IPS-NIHi7 (cell line): ENCODE measurements around the gene AMDHD2.
"Not testable (repeated sequence)": the region's sequence is repeated elsewhere in the genome, so short reads cannot be mapped to it uniquely, and the experiment has no call there.

Source experiments
- DNase-seq: peaks from one replicate; pipeline ENCODE4 v3.0.0; 2012; ENCODE audit warnings: mixed read lengths; ENCODE audit errors: extremely low spot score

The AMDHD2 gene

DNA sequence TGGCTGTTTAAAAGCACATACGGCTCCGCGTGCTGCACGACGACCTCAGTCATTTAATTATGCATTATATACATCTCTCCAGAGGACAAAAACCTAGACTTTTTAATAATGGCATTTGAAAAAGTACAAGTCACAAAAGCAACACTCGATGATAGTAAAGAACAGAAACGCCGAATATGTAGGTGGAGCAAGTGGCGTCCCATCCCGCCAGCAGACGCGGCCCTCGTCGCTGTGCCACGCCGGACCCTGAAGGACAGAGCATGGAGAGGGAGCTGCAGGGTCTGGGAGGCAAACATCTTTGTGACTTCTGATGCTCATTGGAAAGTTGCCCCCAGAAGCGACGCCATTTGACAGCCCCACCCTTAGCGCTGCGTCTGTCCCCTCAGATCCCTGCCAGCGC lies 55.7 kb downstream of the AMDHD2 start:
- not testable (repeated sequence) for DNase-seq

DNA sequence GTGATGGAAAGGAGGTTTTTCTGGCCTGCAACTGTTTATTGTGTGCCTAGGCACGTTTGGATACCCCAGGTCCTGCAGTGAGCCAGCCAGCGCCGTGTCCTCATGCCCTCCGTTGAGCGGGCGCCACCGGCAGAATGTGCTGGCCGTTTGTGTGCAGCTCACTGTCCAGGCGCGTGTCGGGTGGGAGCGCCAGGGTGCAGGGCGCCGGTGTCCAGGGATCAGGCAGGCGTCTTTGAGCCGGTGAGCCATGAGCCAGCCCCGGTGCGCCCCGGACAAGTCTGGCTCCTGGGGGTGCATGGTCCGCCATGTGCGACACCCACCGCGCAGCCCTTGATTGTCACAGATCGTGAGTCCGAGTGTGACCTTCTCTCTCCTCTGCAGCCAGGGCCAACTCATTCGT lies 56.9 kb downstream of the AMDHD2 start:
- not testable (repeated sequence) for DNase-seq

DNA sequence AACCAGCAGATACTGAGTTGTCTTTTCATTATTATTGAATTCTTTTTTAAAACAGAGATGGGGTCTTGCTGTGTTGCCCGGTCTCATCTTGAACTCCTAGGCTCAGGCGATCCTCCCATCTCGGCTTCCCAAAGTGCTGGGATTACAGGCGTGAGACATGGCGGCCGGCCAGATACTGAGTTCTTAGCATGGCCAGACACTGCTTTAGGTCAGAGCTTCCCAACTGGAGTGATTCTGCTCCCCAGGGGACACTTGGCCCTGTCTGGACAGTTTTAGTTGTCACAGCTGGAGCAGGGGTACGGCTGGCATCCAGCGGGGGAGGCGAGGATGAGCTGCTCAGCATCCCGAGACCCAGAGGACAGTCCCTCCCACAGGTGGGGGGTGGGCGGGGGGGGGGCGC lies 58.7 kb downstream of the AMDHD2 start:
- not testable (repeated sequence) for DNase-seq

DNA sequence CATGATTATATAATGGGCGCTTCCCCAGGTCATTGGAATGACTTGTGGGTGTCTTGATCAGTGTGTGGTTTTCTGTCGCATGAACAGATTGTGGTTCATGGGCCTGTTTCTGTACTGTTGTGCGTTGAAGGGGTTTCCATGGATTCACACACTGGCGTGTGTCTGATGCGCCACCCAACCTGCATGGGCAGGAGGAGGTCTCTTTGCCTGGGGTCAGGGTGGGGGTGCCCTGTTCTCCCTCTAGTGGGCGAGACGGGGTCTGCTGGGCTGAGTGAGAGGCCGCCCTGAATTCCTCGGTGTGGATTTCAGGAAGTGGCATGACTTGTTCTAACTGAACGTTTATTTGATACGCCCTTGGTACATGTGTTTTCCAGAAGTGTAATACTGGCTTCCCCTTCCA lies 60.0 kb downstream of the AMDHD2 start:
- not testable (repeated sequence) for DNase-seq

DNA sequence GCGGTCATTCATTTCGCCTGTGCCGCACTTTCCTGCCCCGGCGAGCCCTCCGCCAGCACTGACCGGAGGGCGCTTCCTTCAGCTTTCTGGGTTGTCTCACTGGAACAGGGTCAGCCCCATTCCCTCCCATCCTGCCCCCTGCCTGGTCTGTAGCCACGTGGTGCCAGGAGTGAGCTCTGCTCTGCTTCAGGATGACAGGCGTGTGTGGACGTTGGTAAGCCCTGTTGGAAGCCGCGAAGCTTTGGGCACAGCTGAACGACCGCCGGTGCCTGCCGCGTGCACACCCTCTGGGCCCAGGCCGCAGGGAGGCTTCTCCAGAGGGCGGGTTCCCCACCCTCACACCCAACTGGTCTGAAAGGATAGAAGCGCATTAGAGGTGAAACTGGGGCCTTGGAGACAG lies 60.6 kb downstream of the AMDHD2 start:
- not testable (repeated sequence) for DNase-seq
